GM12878 (cell line): ENCODE data around the gene HERC6. TPM values are rescaled to one million over a fixed set of nuclear protein-coding genes. Genes with fewer than 3 reads are reported as not detected.

Experiments used
- CBX5 ChIP-seq: sonication (generic); IDR thresholded peaks from 2 replicates; pipeline ENCODE4 v1.6.1; 2016; ENCODE audit warnings: low read depth, moderate library complexity, mild to moderate bottlenecking, inconsistent platforms
- CEBPB ChIP-seq, 2 experiments: fragments of 150-350 bp in 1 of 2; IDR thresholded peaks; 2 replicates each; pipeline ENCODE4 v1.6.1; 2012 to 2014; ENCODE audit warnings: low read depth in 2 of 2, low read length in 2 of 2, borderline replicate concordance in 1 of 2, inconsistent platforms in 1 of 2
- FOXK2 ChIP-seq: fragments of 450-650 bp; IDR thresholded peaks from 2 replicates; pipeline ENCODE4 v1.6.1; 2017; ENCODE audit warnings: mild to moderate bottlenecking, moderate library complexity
- GATAD2B ChIP-seq: fragments of 450-650 bp; conservative IDR thresholded peaks from 2 replicates; pipeline ENCODE4 v1.6.1; 2017; ENCODE audit warnings: low read depth, mild to moderate bottlenecking, moderate library complexity
- MXI1 ChIP-seq: fragments of 150-350 bp; IDR thresholded peaks from 2 replicates; pipeline ENCODE4 v1.6.1; 2011; ENCODE audit warnings: low read depth, mild to moderate bottlenecking, inconsistent platforms, low read length, improper control_type of control experiment
- NFIC ChIP-seq: IDR thresholded peaks from 2 replicates; pipeline ENCODE4 v1.6.1; 2012; ENCODE audit warnings: low read depth, mild to moderate bottlenecking, inconsistent platforms, low read length, moderate library complexity
- NRF1 ChIP-seq: conservative IDR thresholded peaks from 2 replicates; pipeline ENCODE4 v1.6.1; 2011; ENCODE audit warnings: mild to moderate bottlenecking, low read depth, low read length, improper control_type of control experiment
- PAX5 ChIP-seq: IDR thresholded peaks from 2 replicates; pipeline ENCODE4 v1.6.1; 2011; ENCODE audit warnings: low read depth, low read length, borderline replicate concordance
- PAX8 ChIP-seq: fragments of 450-650 bp; IDR thresholded peaks from 2 replicates; pipeline ENCODE4 v1.6.1; 2017; ENCODE audit warnings: mild to moderate bottlenecking, moderate library complexity
- PML ChIP-seq: IDR thresholded peaks from 2 replicates; pipeline ENCODE4 v1.6.1; 2012; ENCODE audit warnings: low read length, inconsistent platforms
- POLR2AphosphoS2 ChIP-seq: IDR thresholded peaks from 2 replicates; pipeline ENCODE4 v1.6.1; 2011; ENCODE audit warnings: low read depth, mild to moderate bottlenecking, low read length, improper control_type of control experiment, moderate library complexity
- RAD21 ChIP-seq: IDR thresholded peaks from 2 replicates; pipeline ENCODE4 v1.6.1; 2011; ENCODE audit warnings: mild to moderate bottlenecking, low read depth, low read length, moderate library complexity; ENCODE audit not compliant: insufficient read depth
- RELA ChIP-seq: fragments of 450-650 bp; IDR thresholded peaks from 2 replicates; pipeline ENCODE4 v1.8.0; 2014; ENCODE audit warnings: borderline replicate concordance; ENCODE audit not compliant: partially characterized antibody
- SMAD5 ChIP-seq: IDR thresholded peaks from 2 replicates; pipeline ENCODE4 v1.6.1; 2016; ENCODE audit warnings: antibody characterized with exemption, low read depth
- SMC3 ChIP-seq: IDR thresholded peaks from 2 replicates; pipeline ENCODE4 v1.6.1; 2011; ENCODE audit warnings: low read length, improper control_type of control experiment, borderline replicate concordance
- TBL1XR1 ChIP-seq: IDR thresholded peaks from 2 replicates; pipeline ENCODE4 v1.6.1; 2012; ENCODE audit warnings: low read depth, low read length, improper control_type of control experiment
- ZBED1 ChIP-seq: IDR thresholded peaks from 2 replicates; pipeline ENCODE4 v1.6.1; 2016; ENCODE audit warnings: borderline replicate concordance
- ZNF207 ChIP-seq: fragments of 450-650 bp; IDR thresholded peaks from 2 replicates; pipeline ENCODE4 v1.6.1; 2014; ENCODE audit warnings: antibody characterized with exemption, mild to moderate bottlenecking, borderline replicate concordance
- ZNF217 ChIP-seq: fragments of 450-650 bp; IDR thresholded peaks from 2 replicates; pipeline ENCODE4 v1.6.1; 2017; ENCODE audit warnings: antibody characterized with exemption, mild to moderate bottlenecking
- polyA plus RNA-seq, 11 experiments: library from polyadenylated mRNA; depleted of rRNA in 4 of 11; unstranded in 6 of 11; stranded (reverse) in 5 of 11; fragments of >200 nt; fragmentation: Nextera tagmentation in 4 of 11; fragmentation: Illumina TruSeq in 1 of 11; extraction: Ambion mirVana in 4 of 11; extraction: Trizol in 1 of 11; gene quantifications; 1 replicate in 1 of 11; 2 replicates in 10 of 11; pipeline versions ENCODE4 v1.2.1 to v1.2.3, GENCODE V29; 2011 to 2016; ENCODE audit warnings: inconsistent platforms in 2 of 11, missing spikeins in 2 of 11, low read depth in 1 of 11
- total RNA-seq, 4 experiments: library from RNA; depleted of rRNA in 3 of 4; stranded (reverse); fragments of >200 nt in 3 of 4; fragmentation: Illumina TruSeq in 1 of 4; extraction: Trizol in 1 of 4; gene quantifications; 2 replicates each; pipeline versions ENCODE4 v1.2.1 to v1.2.3, GENCODE V29; 2013 to 2021
- TF ChIP-seq, protein P1 (sequence below): IDR thresholded peaks from 2 replicates; pipeline ENCODE4 v1.6.1; 2012; ENCODE audit warnings: improper control_type of control experiment, low read depth, low read length; ENCODE audit not compliant: insufficient replicate concordance
- TF ChIP-seq, protein P2 (sequence below): fragments of 450-650 bp; IDR thresholded peaks from 2 replicates; pipeline ENCODE4 v1.6.1; 2017; ENCODE audit warnings: antibody characterized with exemption, mild to moderate bottlenecking, moderate library complexity
- TF ChIP-seq, protein P3 (sequence below): IDR thresholded peaks from 2 replicates; pipeline ENCODE4 v1.6.1; 2012; ENCODE audit warnings: low read depth, low read length, improper control_type of control experiment

The HERC6 gene
- total and polyA plus RNA-seq, 10 of the 15 experiments (the other 5 are each of a cell fraction or from before 2014, with no cell fraction given), result 1.7 to 26.4 (median 5.9) TPM

DNA sequence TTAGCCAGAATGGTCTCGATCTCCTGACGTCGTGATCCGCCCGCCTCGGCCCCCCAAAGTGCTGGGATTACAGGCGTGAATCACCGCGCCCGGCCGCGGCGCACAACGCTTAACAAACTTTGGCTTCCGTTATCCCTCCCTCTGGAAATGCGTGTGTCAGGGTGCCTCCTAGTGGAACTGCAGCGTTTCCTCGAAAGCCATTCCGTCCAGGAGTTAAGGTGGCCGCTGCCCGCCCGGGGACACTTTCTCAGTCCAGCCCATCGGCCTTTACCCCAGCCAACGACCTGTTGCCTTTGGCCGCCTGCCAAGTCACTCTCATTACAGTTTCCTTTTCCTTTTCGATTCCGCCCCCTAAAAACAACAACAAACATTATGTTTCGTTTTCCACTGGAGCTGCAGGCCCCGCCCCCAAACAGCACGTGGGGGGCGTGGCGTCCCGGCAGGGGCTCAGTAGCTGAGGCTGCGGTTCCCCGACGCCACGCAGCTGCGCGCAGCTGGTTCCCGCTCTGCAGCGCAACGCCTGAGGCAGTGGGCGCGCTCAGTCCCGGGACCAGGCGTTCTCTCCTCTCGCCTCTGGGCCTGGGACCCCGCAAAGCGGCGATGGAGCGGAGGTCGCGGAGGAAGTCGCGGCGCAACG, 78.1 kb downstream of the HERC6 start, which contains the start of gene HERC5 (continued):
- TF ChIP-seq SMC3 (no peak), CEBPB (IDR thresholded peaks at IDR 0.05; ENCODE audit: borderline replicate concordance in 1 of 2, low read depth in 2 of 2, low read length in 2 of 2) (no peak), ZNF217 (no peak; the same call in 1 of the 2 replicates), FOXK2 (no peak), PAX5 (no peak; the same call in 1 of the 2 replicates), PML (peak; percentile 62; the same call in 1 of the 2 replicates), POLR2AphosphoS2 (peak; percentile 42; the same call in 1 of the 2 replicates), MXI1 (peak; percentile 86), RAD21 (peak; percentile 34; the same call in 1 of the 2 replicates), PAX8 (no peak), RELA (peak; percentile 7), ZBED1 (no peak), TBL1XR1 (no peak), GATAD2B (peak; percentile 75; the same call in 1 of the 2 replicates), CBX5 (no peak; the same call in 1 of the 2 replicates), NFIC (no peak), NRF1 (0 out of 2 replicates have a peak, but pooled peaks have one; percentile 17), SMAD5 (0 out of 2 replicates have a peak, but pooled peaks have one; percentile 38), ZNF207 (peak; percentile 43; the same call in 1 of the 2 replicates)
- TF ChIP-seq, protein P1, sequence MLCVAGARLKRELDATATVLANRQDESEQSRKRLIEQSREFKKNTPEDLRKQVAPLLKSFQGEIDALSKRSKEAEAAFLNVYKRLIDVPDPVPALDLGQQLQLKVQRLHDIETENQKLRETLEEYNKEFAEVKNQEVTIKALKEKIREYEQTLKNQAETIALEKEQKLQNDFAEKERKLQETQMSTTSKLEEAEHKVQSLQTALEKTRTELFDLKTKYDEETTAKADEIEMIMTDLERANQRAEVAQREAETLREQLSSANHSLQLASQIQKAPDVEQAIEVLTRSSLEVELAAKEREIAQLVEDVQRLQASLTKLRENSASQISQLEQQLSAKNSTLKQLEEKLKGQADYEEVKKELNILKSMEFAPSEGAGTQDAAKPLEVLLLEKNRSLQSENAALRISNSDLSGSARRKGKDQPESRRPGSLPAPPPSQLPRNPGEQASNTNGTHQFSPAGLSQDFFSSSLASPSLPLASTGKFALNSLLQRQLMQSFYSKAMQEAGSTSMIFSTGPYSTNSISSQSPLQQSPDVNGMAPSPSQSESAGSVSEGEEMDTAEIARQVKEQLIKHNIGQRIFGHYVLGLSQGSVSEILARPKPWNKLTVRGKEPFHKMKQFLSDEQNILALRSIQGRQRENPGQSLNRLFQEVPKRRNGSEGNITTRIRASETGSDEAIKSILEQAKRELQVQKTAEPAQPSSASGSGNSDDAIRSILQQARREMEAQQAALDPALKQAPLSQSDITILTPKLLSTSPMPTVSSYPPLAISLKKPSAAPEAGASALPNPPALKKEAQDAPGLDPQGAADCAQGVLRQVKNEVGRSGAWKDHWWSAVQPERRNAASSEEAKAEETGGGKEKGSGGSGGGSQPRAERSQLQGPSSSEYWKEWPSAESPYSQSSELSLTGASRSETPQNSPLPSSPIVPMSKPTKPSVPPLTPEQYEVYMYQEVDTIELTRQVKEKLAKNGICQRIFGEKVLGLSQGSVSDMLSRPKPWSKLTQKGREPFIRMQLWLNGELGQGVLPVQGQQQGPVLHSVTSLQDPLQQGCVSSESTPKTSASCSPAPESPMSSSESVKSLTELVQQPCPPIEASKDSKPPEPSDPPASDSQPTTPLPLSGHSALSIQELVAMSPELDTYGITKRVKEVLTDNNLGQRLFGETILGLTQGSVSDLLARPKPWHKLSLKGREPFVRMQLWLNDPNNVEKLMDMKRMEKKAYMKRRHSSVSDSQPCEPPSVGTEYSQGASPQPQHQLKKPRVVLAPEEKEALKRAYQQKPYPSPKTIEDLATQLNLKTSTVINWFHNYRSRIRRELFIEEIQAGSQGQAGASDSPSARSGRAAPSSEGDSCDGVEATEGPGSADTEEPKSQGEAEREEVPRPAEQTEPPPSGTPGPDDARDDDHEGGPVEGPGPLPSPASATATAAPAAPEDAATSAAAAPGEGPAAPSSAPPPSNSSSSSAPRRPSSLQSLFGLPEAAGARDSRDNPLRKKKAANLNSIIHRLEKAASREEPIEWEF, result no peak
- TF ChIP-seq, protein P2, sequence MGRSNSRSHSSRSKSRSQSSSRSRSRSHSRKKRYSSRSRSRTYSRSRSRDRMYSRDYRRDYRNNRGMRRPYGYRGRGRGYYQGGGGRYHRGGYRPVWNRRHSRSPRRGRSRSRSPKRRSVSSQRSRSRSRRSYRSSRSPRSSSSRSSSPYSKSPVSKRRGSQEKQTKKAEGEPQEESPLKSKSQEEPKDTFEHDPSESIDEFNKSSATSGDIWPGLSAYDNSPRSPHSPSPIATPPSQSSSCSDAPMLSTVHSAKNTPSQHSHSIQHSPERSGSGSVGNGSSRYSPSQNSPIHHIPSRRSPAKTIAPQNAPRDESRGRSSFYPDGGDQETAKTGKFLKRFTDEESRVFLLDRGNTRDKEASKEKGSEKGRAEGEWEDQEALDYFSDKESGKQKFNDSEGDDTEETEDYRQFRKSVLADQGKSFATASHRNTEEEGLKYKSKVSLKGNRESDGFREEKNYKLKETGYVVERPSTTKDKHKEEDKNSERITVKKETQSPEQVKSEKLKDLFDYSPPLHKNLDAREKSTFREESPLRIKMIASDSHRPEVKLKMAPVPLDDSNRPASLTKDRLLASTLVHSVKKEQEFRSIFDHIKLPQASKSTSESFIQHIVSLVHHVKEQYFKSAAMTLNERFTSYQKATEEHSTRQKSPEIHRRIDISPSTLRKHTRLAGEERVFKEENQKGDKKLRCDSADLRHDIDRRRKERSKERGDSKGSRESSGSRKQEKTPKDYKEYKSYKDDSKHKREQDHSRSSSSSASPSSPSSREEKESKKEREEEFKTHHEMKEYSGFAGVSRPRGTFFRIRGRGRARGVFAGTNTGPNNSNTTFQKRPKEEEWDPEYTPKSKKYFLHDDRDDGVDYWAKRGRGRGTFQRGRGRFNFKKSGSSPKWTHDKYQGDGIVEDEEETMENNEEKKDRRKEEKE, result no peak
- TF ChIP-seq, protein P3, sequence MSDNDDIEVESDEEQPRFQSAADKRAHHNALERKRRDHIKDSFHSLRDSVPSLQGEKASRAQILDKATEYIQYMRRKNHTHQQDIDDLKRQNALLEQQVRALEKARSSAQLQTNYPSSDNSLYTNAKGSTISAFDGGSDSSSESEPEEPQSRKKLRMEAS, result peak; percentile 96
